HepG2 (cell line): Measurements from ENCODE around the gene NFAT5. TPM values are rescaled to one million over a fixed set of nuclear protein-coding genes. Genes with fewer than 3 reads are reported as not detected.
"Not testable (repeated sequence)": the region's sequence is repeated elsewhere in the genome, so short reads cannot be mapped to it uniquely, and the experiment has no call there.

ENCODE experiments used
- ATAC-seq: fragments of 200-7000 bp; cut with Tn5 transposase; 3 replicates; pipeline ENCODE4 v1.9.1; 2020; ENCODE audit warnings: mild to moderate bottlenecking, moderate library complexity
- BruUV-seq: library from RNA; stranded (reverse); fragments of 400-500 nt; replicated peaks from 2 replicates; lab custom pipeline; 2021; lab: Mats Ljungman, UMichigan
- CTCF ChIA-PET: fragments of 300-600 bp; formaldehyde crosslinking; extraction: SDS; loops from one replicate; lab custom pipeline; 2021; ENCODE audit warnings: low total read pairs, inconsistent platforms, low intra/inter-chr PET ratio; lab: Yijun Ruan, JAX
- POLR2A ChIA-PET: fragments of 350-600 bp; sonication (Branson Sonifier 250); formaldehyde crosslinking; loops from one replicate; lab custom pipeline; 2020; ENCODE audit warnings: antibody characterized with exemption, inconsistent platforms; lab: Yijun Ruan, JAX
- DNase-seq: peaks from one replicate; pipeline ENCODE4 v3.0.0-alpha.2; 2015; ENCODE audit warnings: low spot score
- FAIRE-seq: peaks from 3 replicates; lab custom pipeline; 2011; peaks lifted over from hg19 to GRCh38; lab: Jason Lieb, UNC
- H2AFZ ChIP-seq: one replicate; pipeline ENCODE4 v1.6.1; 2011; ENCODE audit warnings: low read length, inconsistent platforms
- H3K27ac ChIP-seq: fragments of 300-600 bp; 3 replicates; pipeline ENCODE4 v1.8.0; 2011; ENCODE audit warnings: mixed run types, mild to moderate bottlenecking, mixed read lengths, low read length, inconsistent platforms; ENCODE audit not compliant: insufficient read depth; ENCODE audit errors: extremely low read length
- H3K27me3 ChIP-seq, 2 experiments: fragments of 200-600 bp in 1 of 2; 2 replicates in 1 of 2; 3 replicates in 1 of 2; pipeline versions ENCODE4 v1.6.0 to v1.8.0; 2011; ENCODE audit warnings: low read length in 2 of 2, mild to moderate bottlenecking in 2 of 2, moderate library complexity in 2 of 2, inconsistent platforms in 1 of 2; ENCODE audit not compliant: insufficient read depth in 2 of 2, control insufficient read depth in 1 of 2
- H3K36me3 ChIP-seq, 2 experiments: fragments of 200-600 bp in 1 of 2; replicated peaks in 1 of 2; 2 replicates in 1 of 2; 3 replicates in 1 of 2; pipeline versions ENCODE4 v1.5.1 to v1.8.0; 2011; ENCODE audit warnings: low read length in 2 of 2, inconsistent platforms in 1 of 2; ENCODE audit not compliant: insufficient read depth in 2 of 2, control insufficient read depth in 1 of 2
- H3K4me1 ChIP-seq: 2 replicates; pipeline ENCODE4 v1.5.1; 2012; ENCODE audit warnings: low read length, inconsistent platforms; ENCODE audit not compliant: insufficient read depth
- H3K4me2 ChIP-seq: 2 replicates; pipeline ENCODE4 v1.6.0; 2011; ENCODE audit warnings: low read depth, low read length, inconsistent platforms
- H3K4me3 ChIP-seq, 3 experiments: fragments of 200-600 bp in 1 of 3; sonication (generic), shearing (Covaris generic) in 1 of 3; replicated peaks in 1 of 3; 2 replicates each; pipeline ENCODE4 v1.5.1; 2011 to 2016; ENCODE audit warnings: low read length in 3 of 3, inconsistent platforms in 2 of 3, low read depth in 2 of 3, mild to moderate bottlenecking in 2 of 3, control low read depth in 1 of 3, mixed read lengths in 1 of 3; ENCODE audit not compliant: insufficient read depth in 1 of 3
- H3K79me2 ChIP-seq: one replicate; pipeline ENCODE4 v1.6.1; 2011; ENCODE audit warnings: low read length, inconsistent platforms; ENCODE audit not compliant: insufficient read depth
- H3K9ac ChIP-seq: 2 replicates; pipeline ENCODE4 v1.6.0; 2011; ENCODE audit warnings: mild to moderate bottlenecking, low read depth, low read length, inconsistent platforms; ENCODE audit not compliant: insufficient read depth
- H3K9me3 ChIP-seq: 2 replicates; pipeline ENCODE4 v1.5.1; 2012; ENCODE audit warnings: mild to moderate bottlenecking, low read length
- H4K20me1 ChIP-seq: 2 replicates; pipeline ENCODE4 v1.6.0; 2011; ENCODE audit warnings: inconsistent platforms, mild to moderate bottlenecking, low read length, moderate library complexity; ENCODE audit not compliant: insufficient read depth
- FOXO1 ChIP-seq: sonication (generic); formaldehyde crosslinking; IDR thresholded peaks from 2 replicates; pipeline ENCODE4 v1.4.0; 2020; ENCODE audit warnings: missing genetic modification reagents
- IRX3 ChIP-seq: sonication (generic); formaldehyde crosslinking; IDR thresholded peaks from 2 replicates; pipeline ENCODE4 v1.8.1; 2023; ENCODE audit warnings: mild to moderate bottlenecking, low read depth, missing genetic modification reagents, borderline replicate concordance
- KMT2A ChIP-seq: sonication (generic); formaldehyde crosslinking; IDR thresholded peaks from 2 replicates; pipeline ENCODE4 v1.4.0; 2020; ENCODE audit warnings: missing genetic modification reagents
- ZBTB42 ChIP-seq: sonication (generic); formaldehyde crosslinking; IDR thresholded peaks from 2 replicates; pipeline ENCODE4 v1.5.0; 2020; ENCODE audit warnings: mild to moderate bottlenecking, missing genetic modification reagents
- ZFAT ChIP-seq: sonication (generic); formaldehyde crosslinking; conservative IDR thresholded peaks from 2 replicates; pipeline ENCODE4 v1.8.1; 2023; ENCODE audit warnings: missing genetic modification reagents, inconsistent platforms
- ZNF263 ChIP-seq: sonication (generic); formaldehyde crosslinking; IDR thresholded peaks from 2 replicates; pipeline ENCODE4 v1.4.0; 2020; ENCODE audit warnings: missing genetic modification reagents
- ZNF644 ChIP-seq: IDR thresholded peaks from 2 replicates; pipeline ENCODE4 v1.6.1; 2016; ENCODE audit warnings: low read depth
- WGBS: methylation state at CpG from one replicate; pipeline ENCODE4 v1.1.6; 2017; ENCODE audit warnings: low lambda C conversion rate; 5-methylcytosine and 5-hydroxymethylcytosine counted together
- in situ Hi-C: cut with HindIII; loops from 2 replicates; pipeline ENCODE4 v1.10.0; 2017; ENCODE audit warnings: low pct_unique_long_range_greater_than_20kb; ENCODE audit not compliant: extremely low pct_ligation_motif_present
- intact Hi-C: fragments of 100-400 bp; cut with micrococcal nuclease; formaldehyde crosslinking; loops from one replicate; pipeline ENCODE4 v1.10.0; 2022; ENCODE audit not compliant: unreplicated experiment
- polyA plus RNA-seq, 8 experiments: library from polyadenylated mRNA; depleted of rRNA in 3 of 8; stranded (reverse) in 7 of 8; unstranded in 1 of 8; fragments of >200 nt; fragmentation: Illumina TruSeq in 4 of 8; extraction: Trizol in 4 of 8; gene quantifications; 2 replicates each; pipeline versions ENCODE4 v1.2.1 to v1.2.3, GENCODE V29; 2011 to 2016; ENCODE audit warnings: low read depth in 4 of 8, missing spikeins in 1 of 8, mixed read lengths in 1 of 8; ENCODE audit not compliant: insufficient read depth in 1 of 8
- total RNA-seq, 5 experiments: library from RNA; depleted of rRNA; stranded (reverse); fragments of >200 nt; fragmentation: Illumina TruSeq; extraction: Trizol; gene quantifications; 2 replicates each; pipeline ENCODE4 v1.2.3, GENCODE V29; 2016; ENCODE audit warnings: low read depth in 1 of 5
- TF ChIP-seq, protein P1 (sequence below): sonication (generic); formaldehyde crosslinking; IDR thresholded peaks from 2 replicates; pipeline ENCODE4 v1.4.0; 2020; ENCODE audit warnings: missing genetic modification reagents, borderline replicate concordance
- TF ChIP-seq, protein P2 (sequence below): IDR thresholded peaks from 2 replicates; pipeline ENCODE4 v1.6.1; 2016; ENCODE audit warnings: missing genetic modification reagents, missing compliant biosample characterization
- TF ChIP-seq, protein P3 (sequence below): sonication (generic); formaldehyde crosslinking; IDR thresholded peaks from 2 replicates; pipeline ENCODE4 v1.5.0; 2020; ENCODE audit warnings: missing genetic modification reagents, mild to moderate bottlenecking, borderline replicate concordance

The NFAT5 gene
- total and polyA plus RNA-seq, 2 of the 13 experiments (the other 11 are each of a cell fraction or from before 2014, with no cell fraction given): 20.5 to 54.3 TPM

DNA sequence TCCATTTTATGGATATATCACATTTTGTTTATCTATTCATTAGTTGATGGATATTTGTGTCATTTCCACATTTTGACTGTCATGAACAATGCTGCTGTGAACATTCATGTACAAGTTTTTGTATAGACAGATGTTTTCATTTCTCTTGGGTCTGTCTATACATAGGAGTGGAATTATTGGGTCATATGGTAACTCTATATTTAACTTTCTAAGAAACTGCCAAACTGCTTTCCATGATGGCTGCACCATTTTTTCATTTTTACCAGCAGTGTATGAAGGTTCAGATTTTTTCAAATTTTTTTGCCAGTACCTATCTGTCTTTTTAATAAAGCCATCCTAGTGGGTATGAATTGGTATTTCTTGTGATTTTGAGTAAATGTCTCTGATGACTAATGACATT, 15.5 kb downstream of the NFAT5 start:
- H3K9ac ChIP-seq: no peak overlapping the region
- DNase-seq (no peak), ATAC-seq (no peak), FAIRE-seq (no peak)
- intact Hi-C loops: no loop called here
- peaks cover 99% of the 10 kb centered on the region for H3K79me2 ChIP-seq
- H3K4me1 ChIP-seq: peaks cover 13% of the 10 kb centered on the region; the same call in 1 of the 2 replicates
- H3K4me3 ChIP-seq: no peak overlapping the region
- H3K36me3 ChIP-seq: peaks cover 8 to 48% of the 10 kb centered on the region in 2 experiments
- no peaks in the 10 kb centered on the region for H3K9me3 ChIP-seq
- in situ Hi-C loops: no loop called here
- no peak overlapping the region for H2AFZ ChIP-seq
- no peak overlapping the region for H3K4me2 ChIP-seq
- no peaks in the 10 kb centered on the region for H3K27me3 ChIP-seq
- BruUV-seq: no TSS peak
- CTCF ChIA-PET: no interaction called here
- H3K27ac ChIP-seq: no peak overlapping the region
- POLR2A ChIA-PET: no interaction called here
- TF ChIP-seq, protein P1, sequence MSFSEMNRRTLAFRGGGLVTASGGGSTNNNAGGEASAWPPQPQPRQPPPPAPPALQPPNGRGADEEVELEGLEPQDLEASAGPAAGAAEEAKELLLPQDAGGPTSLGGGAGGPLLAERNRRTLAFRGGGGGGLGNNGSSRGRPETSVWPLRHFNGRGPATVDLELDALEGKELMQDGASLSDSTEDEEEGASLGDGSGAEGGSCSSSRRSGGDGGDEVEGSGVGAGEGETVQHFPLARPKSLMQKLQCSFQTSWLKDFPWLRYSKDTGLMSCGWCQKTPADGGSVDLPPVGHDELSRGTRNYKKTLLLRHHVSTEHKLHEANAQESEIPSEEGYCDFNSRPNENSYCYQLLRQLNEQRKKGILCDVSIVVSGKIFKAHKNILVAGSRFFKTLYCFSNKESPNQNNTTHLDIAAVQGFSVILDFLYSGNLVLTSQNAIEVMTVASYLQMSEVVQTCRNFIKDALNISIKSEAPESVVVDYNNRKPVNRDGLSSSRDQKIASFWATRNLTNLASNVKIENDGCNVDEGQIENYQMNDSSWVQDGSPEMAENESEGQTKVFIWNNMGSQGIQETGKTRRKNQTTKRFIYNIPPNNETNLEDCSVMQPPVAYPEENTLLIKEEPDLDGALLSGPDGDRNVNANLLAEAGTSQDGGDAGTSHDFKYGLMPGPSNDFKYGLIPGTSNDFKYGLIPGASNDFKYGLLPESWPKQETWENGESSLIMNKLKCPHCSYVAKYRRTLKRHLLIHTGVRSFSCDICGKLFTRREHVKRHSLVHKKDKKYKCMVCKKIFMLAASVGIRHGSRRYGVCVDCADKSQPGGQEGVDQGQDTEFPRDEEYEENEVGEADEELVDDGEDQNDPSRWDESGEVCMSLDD (CRISPR knock-in tag): no peak
- TF ChIP-seq, protein P2, sequence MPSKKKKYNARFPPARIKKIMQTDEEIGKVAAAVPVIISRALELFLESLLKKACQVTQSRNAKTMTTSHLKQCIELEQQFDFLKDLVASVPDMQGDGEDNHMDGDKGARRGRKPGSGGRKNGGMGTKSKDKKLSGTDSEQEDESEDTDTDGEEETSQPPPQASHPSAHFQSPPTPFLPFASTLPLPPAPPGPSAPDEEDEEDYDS (CRISPR knock-in tag): no peak
- TF ChIP-seq ZNF644 (CRISPR knock-in tag) (no peak), KMT2A (CRISPR knock-in tag) (no peak), IRX3 (CRISPR knock-in tag) (no peak), ZBTB42 (CRISPR knock-in tag) (no peak), ZNF263 (no peak), ZFAT (CRISPR knock-in tag) (no peak), FOXO1 (CRISPR knock-in tag) (no peak)
- TF ChIP-seq, protein P3, sequence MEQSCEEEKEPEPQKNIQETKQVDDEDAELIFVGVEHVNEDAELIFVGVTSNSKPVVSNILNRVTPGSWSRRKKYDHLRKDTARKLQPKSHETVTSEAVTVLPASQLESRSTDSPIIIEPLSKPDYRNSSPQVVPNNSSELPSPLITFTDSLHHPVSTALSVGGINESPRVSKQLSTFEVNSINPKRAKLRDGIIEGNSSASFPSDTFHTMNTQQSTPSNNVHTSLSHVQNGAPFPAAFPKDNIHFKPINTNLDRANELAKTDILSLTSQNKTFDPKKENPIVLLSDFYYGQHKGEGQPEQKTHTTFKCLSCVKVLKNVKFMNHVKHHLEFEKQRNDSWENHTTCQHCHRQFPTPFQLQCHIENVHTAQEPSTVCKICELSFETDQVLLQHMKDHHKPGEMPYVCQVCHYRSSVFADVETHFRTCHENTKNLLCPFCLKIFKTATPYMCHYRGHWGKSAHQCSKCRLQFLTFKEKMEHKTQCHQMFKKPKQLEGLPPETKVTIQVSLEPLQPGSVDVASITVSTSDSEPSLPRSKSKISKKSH (CRISPR knock-in tag): no peak
- peaks cover 28% of the 10 kb centered on the region for H4K20me1 ChIP-seq

DNA sequence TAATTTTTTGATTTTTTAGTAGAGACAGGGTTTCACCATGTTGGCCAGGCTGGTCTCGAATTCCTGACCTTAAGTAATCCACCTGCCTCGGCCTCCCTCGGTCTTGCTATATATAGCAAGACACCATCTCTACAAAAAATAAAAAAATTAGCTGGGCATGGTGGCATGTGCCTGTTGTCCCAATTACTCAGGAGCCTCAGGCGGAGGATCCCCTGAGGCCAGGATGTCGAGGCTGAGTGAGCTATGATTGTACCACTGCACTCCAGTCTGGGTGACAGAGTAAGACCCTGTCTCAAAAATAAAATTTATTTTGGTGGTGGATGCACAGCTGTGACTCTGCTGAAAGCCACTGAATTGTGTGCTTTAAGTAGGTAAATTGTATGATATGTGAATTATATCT, 18.7 kb downstream of the NFAT5 start:
- intact Hi-C loops, H3K27me3 ChIP-seq, CTCF ChIA-PET, FAIRE-seq, H3K9ac ChIP-seq, H3K4me3 ChIP-seq, H3K27ac ChIP-seq, ATAC-seq, H3K9me3 ChIP-seq, DNase-seq, in situ Hi-C loops, H3K4me2 ChIP-seq, POLR2A ChIA-PET, H2AFZ ChIP-seq, BruUV-seq: not testable (repeated sequence)
- Histone ChIP-seq H3K36me3 (peaks cover 10 to 36% of the 10 kb centered on the region in 2 experiments), H3K79me2 (peaks cover 97% of the 10 kb centered on the region), H3K4me1 (peaks cover 23% of the 10 kb centered on the region), H4K20me1 (peaks cover 21% of the 10 kb centered on the region)
- 92% methylated on average over 5 of the region's 5 CpGs for WGBS
